Cerebellar nuclear complex (tissue), 1 donor: ENCODE results near the gene KMT5C.
"Not testable (repeated sequence)": the region's sequence is repeated elsewhere in the genome, so short reads cannot be mapped to it uniquely, and the experiment has no call there.

Experiments used
- DNase-seq, 2 experiments: peaks; one replicate each; lab custom pipeline; 2025; lab: John Stamatoyannopoulos, UW

KMT5C gene

GRCh38 chr19:55316646-55317045, 23.0 kb upstream of the KMT5C start:
- DNase-seq: no peak

GRCh38 chr19:55319785-55320184, 19.9 kb upstream of the KMT5C start:
- no peak for DNase-seq

DNA sequence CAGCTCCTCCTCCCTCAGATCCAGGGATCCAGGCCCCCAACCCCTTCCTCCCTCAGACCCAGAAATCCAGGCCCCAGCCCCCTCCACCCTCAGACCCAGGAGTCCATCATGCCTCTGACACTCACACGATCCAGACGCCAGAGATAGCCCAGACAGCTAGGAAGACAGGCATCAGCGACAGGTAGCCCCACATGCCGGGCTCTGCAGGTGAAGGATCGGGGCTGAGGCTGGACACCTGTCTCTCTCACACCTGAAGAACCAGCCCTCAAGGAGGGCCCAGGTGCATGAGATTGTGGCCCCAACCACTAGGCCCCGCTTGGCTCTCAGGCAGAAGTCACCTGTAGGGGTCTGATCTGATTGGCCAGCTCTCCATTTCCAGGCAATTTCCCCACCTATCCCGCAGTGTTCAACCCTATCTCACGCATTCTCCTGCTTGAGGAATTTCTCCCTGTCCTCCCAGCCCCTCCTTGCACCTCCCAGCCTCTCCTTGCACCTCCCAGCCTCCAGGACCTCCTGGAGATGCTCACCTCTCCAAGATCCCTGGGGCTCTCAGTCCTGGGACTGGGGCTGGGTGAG, 18.7 kb upstream of the KMT5C start:
- no peak for DNase-seq

DNA sequence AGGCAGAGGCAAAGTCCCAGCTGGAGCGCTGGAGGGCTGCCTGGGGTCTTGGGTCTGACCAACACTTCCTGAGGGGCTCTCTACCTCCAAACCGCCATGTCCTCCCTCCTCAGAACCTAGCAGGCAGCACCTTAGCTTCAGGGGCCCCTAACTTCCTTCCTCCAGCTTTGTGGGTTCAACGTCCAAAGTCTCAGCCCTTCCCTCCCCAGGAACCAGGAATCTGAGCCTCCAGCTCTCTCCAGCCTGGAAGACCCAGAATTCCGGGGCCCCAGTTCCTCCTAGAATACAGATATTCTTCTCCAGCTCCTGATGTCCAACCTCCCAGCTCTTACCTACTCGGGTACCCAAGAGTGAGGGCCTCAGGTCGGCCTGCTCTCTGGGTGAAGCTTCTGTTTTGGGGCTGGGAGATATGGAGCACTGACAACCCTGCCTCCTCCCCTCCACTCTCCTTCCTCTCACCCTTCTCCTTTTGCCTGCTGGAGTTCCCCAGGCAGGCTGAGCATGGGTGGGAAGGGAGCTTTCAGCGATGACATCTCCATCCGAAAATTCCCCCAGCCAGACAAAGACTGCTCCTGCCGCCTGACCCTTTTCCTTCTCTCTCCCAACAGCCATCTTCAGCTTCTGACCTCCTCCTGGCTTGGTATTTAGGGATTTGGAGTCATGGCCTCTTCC, 18.1 kb upstream of the KMT5C start:
- DNase-seq: no peak

- DNase-seq: no peak
These were observed 17.3 kb upstream of the KMT5C start for GRCh38 chr19:55322204-55322885.

DNA sequence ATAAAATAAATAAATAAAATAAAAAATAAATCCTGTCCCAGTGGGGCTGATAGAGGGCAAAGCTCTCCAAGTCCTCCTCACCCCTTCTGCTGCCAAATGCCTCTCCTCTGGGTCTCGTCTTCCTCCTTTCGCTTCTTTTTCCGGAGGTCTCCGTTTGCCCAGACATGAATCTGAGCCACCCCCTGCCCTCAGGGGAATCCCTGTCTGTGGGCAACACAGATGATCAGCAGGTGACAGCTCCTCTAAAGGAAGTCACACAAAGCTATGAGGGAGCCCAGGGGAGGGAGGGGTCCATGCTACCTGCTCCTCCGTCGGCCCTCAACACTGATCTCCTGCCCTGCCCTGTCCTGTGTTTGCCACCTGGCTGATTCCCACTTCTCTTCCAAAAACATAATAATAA, 15.0 kb upstream of the KMT5C start:
- no peak for DNase-seq

DNA sequence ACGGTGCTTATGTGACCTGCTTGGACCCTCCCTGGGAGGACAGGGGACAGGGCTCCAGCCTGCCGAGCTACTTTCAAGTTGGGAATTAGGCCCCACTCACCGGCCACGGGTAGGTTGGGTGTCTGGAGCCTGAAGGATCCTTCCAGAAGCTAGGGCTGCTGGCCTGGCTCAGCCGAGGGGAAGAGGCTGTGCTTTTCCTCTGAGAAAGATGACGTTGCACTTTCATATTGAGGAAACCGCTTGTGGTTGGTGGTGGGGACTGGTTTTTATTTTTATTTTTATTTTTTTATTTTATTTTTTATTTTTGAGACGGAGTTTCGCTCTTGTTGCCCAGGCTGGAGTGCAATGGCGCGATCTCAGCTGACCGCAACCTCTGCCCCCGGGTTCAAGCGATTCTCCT, 14.5 kb upstream of the KMT5C start, which contains the start of gene TMEM150B:
TSS of gene TMEM150B (minus strand) at position 170 of the 400 bp plus-strand sequence. CDS start 4,305 bp downstream, outside the sequence.
- no peak for DNase-seq

DNA sequence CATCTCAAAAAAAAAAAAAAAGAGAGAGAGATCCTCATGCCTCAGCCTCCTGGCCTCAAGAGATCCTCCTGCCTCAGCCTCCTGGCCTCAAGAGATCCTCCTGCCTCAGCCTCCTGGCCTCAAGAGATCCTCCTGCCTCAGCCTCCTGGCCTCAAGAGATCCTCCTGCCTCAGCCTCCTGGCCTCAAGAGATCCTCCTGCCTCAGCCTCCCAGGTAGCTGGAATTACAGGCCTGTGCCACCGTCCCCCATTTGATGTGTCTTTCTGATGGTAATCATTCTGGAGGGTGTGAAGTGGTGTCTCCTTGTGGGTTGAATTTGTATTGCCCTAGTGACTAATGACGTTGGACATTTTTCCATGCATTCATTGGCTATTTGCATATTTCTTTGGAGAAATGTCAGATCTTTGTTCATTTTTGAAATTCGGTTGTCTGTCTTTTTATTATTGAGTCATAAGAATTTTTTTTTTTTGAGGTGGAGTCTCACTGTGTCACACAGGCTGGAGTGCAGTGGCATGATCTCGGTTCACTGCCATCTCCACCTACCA, 10.8 kb upstream of the KMT5C start:
- not testable (repeated sequence) for DNase-seq

DNA sequence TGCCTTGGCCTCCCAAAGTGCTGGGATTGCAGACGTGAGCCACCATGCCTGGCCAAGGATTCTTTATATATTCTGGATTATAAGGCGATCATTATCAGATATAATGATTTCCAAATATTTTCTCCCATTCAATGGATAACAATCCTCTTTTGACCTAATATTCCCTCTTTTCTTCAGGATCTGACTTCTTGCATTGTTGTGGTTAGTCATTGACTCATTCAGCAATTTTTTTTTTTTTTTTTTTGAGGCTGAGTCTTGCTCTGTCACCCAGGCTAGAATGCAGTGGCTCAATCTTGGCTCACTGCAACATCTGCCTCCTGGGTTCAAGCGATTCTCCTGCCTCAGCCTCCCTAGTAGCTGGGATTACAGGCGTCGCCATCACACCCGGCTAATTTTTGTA, 9.9 kb upstream of the KMT5C start:
- DNase-seq: not testable (repeated sequence)

DNA sequence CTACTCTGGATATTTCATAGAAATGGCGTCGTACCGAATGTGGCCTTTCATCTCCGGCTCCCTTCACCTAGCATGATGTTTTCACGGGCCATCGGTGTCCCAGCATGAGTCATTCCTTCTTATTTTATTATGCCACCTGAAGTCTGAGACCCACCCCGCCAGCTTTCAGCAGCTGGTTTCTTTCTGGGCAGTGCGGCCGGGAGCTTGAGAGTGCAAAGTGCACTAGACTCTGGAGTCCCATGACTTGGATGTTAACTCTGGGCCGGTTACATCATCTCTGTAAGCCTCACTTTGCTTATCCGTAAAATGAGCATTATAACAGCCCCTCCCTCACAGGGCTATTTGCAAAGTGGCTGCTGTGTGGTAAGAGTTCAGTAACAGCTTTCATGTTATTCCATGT, 5.8 kb upstream of the KMT5C start:
- no peak for DNase-seq

- no peak for DNase-seq
These were observed 3.6 kb upstream of the KMT5C start for GRCh38 chr19:55336101-55336500.

- no peak for DNase-seq
These were observed 460 bp downstream of the KMT5C start for GRCh38 chr19:55339889-55340783.

DNA sequence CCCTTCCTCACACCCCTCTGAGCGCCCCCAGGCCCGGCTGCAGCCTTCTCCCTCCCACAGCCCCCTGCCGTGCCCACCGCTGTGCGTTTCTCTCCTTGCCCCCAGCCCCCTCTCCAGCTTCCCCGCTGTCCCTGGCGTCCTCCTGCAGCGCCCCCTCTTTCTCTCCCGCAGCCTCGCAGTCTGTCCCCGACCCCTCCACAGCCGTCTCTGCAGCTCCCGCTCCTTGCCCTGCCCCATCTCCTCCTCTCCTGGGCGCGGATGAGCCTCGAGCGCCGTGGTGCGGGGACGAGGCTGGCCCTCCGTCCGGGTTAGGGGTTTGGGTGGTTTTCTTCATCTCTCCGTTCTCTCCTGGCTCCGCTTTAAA, 1.1 kb downstream of the KMT5C start:
- DNase-seq: no peak

DNA sequence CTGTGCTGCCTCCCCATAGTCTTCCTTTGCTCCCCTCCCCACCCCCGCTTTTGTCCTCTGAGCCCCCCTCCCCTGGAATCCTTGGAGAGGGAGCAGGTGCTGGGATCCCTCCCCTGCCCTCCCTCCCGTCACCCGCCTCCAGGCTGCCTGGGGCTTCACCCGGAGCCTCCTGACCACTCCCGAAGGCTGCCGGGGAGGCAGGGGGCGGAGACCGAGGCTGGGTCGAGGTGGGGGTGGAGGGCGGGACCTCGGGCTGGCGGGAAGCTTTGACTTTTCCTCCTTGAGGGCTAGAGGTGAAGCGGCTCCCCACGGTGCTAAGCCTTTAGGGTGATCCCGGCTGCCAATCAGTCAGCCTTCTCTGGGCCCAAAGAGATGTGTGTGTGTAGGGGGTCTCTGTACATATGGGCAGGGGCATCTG, 1.5 kb downstream of the KMT5C start:
- no peak for DNase-seq

GRCh38 chr19:55341595-55342531, 2.2 kb downstream of the KMT5C start:
- DNase-seq: no peak

DNA sequence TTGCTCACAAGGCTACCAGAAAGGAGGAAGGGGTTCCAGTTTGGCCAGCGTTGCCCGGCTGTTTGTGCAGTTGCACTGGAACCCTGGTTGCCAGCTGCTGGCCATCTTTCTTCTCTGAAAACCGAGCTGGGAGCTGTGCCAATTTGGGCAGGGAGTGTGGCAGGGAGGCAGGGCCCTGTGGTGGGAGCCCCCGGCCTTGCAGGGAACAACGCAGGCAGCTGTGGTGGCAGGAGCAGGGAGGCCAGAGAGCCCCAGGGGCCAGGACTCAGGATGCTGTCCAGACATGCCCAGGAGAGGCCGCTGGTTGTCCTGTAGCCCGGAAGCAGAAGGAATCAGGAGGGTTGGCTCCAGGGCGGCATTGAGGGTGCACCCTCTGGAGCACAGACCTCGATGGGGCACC, 4.8 kb downstream of the KMT5C start:
- DNase-seq: no peak

DNA sequence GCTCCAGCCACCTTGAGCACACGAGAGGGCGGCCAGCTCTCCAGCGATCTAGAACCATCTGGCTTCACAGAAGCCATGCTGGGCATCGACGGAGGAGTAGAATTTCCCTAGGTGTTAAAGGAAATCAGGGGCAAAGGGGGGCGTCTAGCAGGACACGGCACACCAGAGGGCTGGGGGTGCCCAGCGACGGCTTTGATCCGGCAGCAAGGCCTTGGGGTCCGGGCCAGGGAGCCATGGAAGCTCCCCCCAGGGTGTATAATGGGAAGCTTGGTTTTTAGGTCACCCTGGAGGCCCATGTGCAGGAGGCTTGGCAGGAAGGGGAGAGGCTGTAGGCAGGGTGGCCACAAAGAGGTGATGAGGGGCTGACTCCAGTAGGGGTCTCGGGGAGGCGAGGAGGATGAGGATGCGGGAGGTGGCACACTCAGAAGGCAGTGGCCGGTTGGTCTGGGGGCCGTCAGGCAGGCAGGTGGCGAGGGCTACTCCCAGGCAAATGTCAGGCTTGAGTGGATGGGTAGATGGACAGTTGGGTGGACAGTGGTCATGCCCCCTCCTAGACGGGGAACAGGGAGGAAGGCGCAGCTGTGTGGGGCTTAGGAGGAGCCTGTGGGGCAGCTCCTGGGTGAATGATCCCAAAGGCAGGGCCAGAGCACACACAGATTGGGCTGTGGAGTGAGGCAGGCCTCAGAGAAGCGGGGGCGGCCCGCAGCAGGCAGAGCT, 5.6 kb downstream of the KMT5C start:
- no peak for DNase-seq

DNA sequence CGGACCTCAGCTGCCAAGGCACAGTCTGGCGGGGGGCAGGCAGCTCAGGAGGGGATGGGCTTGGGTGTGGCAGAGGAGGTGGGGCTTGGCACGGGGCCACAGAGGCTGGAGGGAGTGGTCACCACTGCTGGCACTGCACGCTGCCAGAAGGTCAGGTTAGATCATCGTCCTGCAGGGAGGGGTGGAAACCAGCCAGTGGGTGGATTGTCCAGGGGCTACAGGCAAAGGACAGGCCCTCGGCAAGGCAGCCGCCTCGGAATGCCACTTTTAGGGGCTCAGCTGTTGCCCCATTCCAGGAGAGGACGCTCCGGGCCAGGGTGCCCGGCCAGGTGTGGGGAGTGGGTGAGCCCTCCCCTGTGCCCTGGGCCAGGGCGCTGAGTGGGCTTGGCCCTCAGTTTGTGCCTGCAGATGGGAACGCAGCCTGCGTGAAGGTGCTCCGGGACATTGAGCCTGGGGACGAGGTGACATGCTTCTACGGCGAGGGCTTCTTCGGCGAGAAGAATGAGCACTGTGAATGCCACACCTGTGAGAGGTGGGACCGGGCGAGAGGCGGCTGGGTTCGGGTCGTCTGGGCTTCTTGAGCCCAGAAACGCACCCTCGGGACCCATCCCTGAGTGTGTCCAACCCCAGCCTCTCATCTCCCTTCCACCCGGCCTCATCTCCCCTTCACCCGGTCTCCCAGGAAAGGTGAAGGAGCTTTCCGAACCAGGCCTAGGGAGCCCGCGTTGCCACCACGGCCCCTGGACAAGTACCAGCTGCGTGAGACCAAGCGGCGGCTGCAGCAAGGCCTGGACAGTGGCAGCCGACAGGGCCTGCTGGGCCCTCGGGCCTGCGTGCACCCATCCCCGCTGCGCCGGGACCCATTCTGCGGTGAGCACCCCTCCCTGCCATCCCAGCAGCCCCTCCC, 6.4 kb downstream of the KMT5C start:
- no peak for DNase-seq
